GM23338 (cell line): ENCODE measurements around the gene FHIP1B. TPM values are rescaled to one million over a fixed set of nuclear protein-coding genes. Genes with fewer than 3 reads are reported as not detected.

Source experiments
- ATAC-seq: fragments of 200-7000 bp; cut with Tn5 transposase; 3 replicates; pipeline ENCODE4 v1.9.1; 2020
- DNase-seq: peaks from one replicate; pipeline ENCODE4 v3.0.0-alpha.2; 2015; ENCODE audit warnings: low spot score
- H2AFZ ChIP-seq: fragments of 200-600 bp; sonication (generic); 2 replicates; pipeline ENCODE4 v1.8.0; 2016; ENCODE audit warnings: antibody characterized with exemption, mild to moderate bottlenecking, moderate library complexity
- H3F3A ChIP-seq: fragments of 200-600 bp; sonication (generic); replicated peaks from 2 replicates; pipeline ENCODE4 v1.8.0; 2017; ENCODE audit warnings: antibody characterized with exemption, mixed run types, low read depth
- H3K27ac ChIP-seq: fragments of 200-600 bp; sonication (generic); 2 replicates; pipeline ENCODE4 v1.6.1; 2016; ENCODE audit warnings: low read depth
- H3K27me3 ChIP-seq: fragments of 200-600 bp; sonication (generic); 2 replicates; pipeline ENCODE4 v1.8.0; 2016; ENCODE audit warnings: mild to moderate bottlenecking, mixed run types, moderate library complexity; ENCODE audit not compliant: insufficient read depth
- H3K36me3 ChIP-seq: fragments of 200-600 bp; sonication (generic); 2 replicates; pipeline ENCODE4 v1.8.0; 2016; ENCODE audit warnings: mild to moderate bottlenecking; ENCODE audit not compliant: insufficient read depth
- H3K4me1 ChIP-seq: fragments of 200-600 bp; sonication (generic); 2 replicates; pipeline ENCODE4 v1.8.0; 2016; ENCODE audit warnings: mild to moderate bottlenecking, moderate library complexity; ENCODE audit not compliant: insufficient read depth
- H3K4me2 ChIP-seq: fragments of 200-600 bp; sonication (generic); 2 replicates; pipeline ENCODE4 v1.7.1; 2017; ENCODE audit warnings: mixed run types
- H3K4me3 ChIP-seq: fragments of 200-600 bp; sonication (generic); 2 replicates; pipeline ENCODE4 v1.6.1; 2016; ENCODE audit warnings: mixed run types
- H3K79me2 ChIP-seq: fragments of 200-600 bp; sonication (generic); replicated peaks from 2 replicates; pipeline ENCODE4 v1.8.0; 2017; ENCODE audit warnings: mild to moderate bottlenecking; ENCODE audit not compliant: insufficient read depth
- H3K9me2 ChIP-seq: fragments of 200-600 bp; sonication (generic); 2 replicates; pipeline ENCODE4 v1.8.0; 2017; ENCODE audit not compliant: insufficient read depth
- H4K20me1 ChIP-seq: fragments of 200-600 bp; sonication (generic); replicated peaks from 2 replicates; pipeline ENCODE4 v1.8.0; 2017; ENCODE audit warnings: mild to moderate bottlenecking; ENCODE audit not compliant: insufficient read depth
- H3K27ac Mint-ChIP-seq: 2 replicates; pipeline ENCODE4 v1.8.0; 2020; ENCODE audit warnings: inconsistent platforms, mild to moderate bottlenecking, moderate library complexity, mixed read lengths
- H3K27me3 Mint-ChIP-seq: 3 replicates; pipeline ENCODE4 v1.8.0; 2022; ENCODE audit warnings: low read depth, mild to moderate bottlenecking, moderate library complexity, mixed read lengths, inconsistent platforms; ENCODE audit not compliant: insufficient read depth, poor library complexity
- H3K36me3 Mint-ChIP-seq: 3 replicates; pipeline ENCODE4 v1.8.0; 2021; ENCODE audit warnings: low read depth, mild to moderate bottlenecking, inconsistent platforms, moderate library complexity, mixed read lengths
- H3K4me1 Mint-ChIP-seq: 3 replicates; pipeline ENCODE4 v1.8.0; 2020; ENCODE audit warnings: mild to moderate bottlenecking, inconsistent platforms, mixed read lengths
- H3K4me3 Mint-ChIP-seq: 3 replicates; pipeline ENCODE4 v1.8.0; 2021; ENCODE audit warnings: moderate library complexity, mild to moderate bottlenecking, inconsistent platforms, mixed read lengths
- H3K9me3 Mint-ChIP-seq: 3 replicates; pipeline ENCODE4 v1.8.0; 2020; ENCODE audit warnings: moderate library complexity, mild to moderate bottlenecking, inconsistent platforms, mixed read lengths
- JUNB ChIP-seq: IDR thresholded peaks from one replicate; pipeline ENCODE4 v1.6.1; 2016; ENCODE audit warnings: antibody characterized with exemption; ENCODE audit not compliant: unreplicated experiment
- STAT1 ChIP-seq: IDR thresholded peaks from one replicate; pipeline ENCODE4 v1.6.1; 2016; ENCODE audit warnings: antibody characterized with exemption; ENCODE audit not compliant: unreplicated experiment
- polyA plus RNA-seq: library from polyadenylated mRNA; unstranded; fragments of >200 nt; fragmentation: Nextera tagmentation; extraction: Ambion mirVana; gene quantifications from 2 replicates; pipeline ENCODE4 v1.2.1, GENCODE V29; 2016
- total RNA-seq: library from RNA; depleted of rRNA; stranded (reverse); fragments of >200 nt; shearing (Covaris generic); gene quantifications from 2 replicates; pipeline ENCODE4 v1.2.3, GENCODE V29; 2014
- TF ChIP-seq, protein P1 (sequence below), 2 experiments: fragments of 200-600 bp in 1 of 2; sonication (generic) in 1 of 2; conservative IDR thresholded peaks; 2 replicates each; pipeline versions ENCODE4 v1.5.1 to v1.6.1; 2016 to 2017; ENCODE audit warnings: antibody characterized with exemption in 2 of 2, low read depth in 2 of 2, mild to moderate bottlenecking in 2 of 2, moderate library complexity in 1 of 2
- TF ChIP-seq, protein P2 (sequence below): IDR thresholded peaks from one replicate; pipeline ENCODE4 v1.6.1; 2018; ENCODE audit warnings: antibody characterized with exemption; ENCODE audit not compliant: unreplicated experiment

The FHIP1B gene
- total and polyA plus RNA-seq, 2 experiments from 2014 or later = 10.3 to 34.5 TPM

DNA sequence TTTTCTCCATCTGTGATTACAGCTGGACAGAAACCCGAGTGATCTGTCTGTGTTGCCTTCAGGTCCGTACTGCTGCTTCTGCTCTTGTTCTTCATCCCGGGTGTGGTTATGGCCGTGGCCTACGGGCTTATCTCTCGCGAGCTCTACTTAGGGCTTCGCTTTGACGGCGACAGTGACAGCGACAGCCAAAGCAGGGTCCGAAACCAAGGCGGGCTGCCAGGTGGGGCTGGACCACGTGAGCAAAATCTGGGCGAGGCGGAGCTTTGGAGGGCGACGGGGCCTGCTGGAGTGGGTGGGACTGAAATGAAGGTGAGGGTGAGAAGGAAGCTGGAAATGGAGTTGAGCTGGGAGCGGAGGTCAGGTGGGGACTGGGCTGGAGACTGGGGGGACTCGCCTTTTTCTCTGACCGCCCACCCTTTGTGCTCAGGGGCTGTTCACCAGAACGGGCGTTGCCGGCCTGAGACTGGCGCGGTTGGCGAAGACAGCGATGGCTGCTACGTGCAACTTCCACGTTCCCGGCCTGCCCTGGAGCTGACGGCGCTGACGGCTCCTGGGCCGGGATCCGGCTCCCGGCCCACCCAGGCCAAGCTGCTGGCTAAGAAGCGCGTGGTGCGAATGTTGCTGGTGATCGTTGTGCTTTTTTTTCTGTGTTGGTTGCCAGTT lies 36.3 kb upstream of the FHIP1B start (continued):
- TF ChIP-seq, protein P1, sequence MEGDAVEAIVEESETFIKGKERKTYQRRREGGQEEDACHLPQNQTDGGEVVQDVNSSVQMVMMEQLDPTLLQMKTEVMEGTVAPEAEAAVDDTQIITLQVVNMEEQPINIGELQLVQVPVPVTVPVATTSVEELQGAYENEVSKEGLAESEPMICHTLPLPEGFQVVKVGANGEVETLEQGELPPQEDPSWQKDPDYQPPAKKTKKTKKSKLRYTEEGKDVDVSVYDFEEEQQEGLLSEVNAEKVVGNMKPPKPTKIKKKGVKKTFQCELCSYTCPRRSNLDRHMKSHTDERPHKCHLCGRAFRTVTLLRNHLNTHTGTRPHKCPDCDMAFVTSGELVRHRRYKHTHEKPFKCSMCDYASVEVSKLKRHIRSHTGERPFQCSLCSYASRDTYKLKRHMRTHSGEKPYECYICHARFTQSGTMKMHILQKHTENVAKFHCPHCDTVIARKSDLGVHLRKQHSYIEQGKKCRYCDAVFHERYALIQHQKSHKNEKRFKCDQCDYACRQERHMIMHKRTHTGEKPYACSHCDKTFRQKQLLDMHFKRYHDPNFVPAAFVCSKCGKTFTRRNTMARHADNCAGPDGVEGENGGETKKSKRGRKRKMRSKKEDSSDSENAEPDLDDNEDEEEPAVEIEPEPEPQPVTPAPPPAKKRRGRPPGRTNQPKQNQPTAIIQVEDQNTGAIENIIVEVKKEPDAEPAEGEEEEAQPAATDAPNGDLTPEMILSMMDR (conservative IDR thresholded peaks at IDR 0.05; ENCODE audit: low read depth in 2 of 2) = no peak
- TF ChIP-seq JUNB (no peak), STAT1 (no peak)

- H3K27me3 ChIP-seq = 0 out of 2 replicates have a peak, but pooled peaks cover 14% of the 10 kb centered on the region
- no peaks in the 10 kb centered on the region for H3K4me1 ChIP-seq
- no peaks in the 10 kb centered on the region for H3F3A ChIP-seq
- no peaks in the 10 kb centered on the region for H3K36me3 Mint-ChIP-seq
- peaks cover 2% of the 10 kb centered on the region for H3K27me3 Mint-ChIP-seq
- H3K4me2 ChIP-seq = no peak overlapping the region
- TF ChIP-seq, protein P2, sequence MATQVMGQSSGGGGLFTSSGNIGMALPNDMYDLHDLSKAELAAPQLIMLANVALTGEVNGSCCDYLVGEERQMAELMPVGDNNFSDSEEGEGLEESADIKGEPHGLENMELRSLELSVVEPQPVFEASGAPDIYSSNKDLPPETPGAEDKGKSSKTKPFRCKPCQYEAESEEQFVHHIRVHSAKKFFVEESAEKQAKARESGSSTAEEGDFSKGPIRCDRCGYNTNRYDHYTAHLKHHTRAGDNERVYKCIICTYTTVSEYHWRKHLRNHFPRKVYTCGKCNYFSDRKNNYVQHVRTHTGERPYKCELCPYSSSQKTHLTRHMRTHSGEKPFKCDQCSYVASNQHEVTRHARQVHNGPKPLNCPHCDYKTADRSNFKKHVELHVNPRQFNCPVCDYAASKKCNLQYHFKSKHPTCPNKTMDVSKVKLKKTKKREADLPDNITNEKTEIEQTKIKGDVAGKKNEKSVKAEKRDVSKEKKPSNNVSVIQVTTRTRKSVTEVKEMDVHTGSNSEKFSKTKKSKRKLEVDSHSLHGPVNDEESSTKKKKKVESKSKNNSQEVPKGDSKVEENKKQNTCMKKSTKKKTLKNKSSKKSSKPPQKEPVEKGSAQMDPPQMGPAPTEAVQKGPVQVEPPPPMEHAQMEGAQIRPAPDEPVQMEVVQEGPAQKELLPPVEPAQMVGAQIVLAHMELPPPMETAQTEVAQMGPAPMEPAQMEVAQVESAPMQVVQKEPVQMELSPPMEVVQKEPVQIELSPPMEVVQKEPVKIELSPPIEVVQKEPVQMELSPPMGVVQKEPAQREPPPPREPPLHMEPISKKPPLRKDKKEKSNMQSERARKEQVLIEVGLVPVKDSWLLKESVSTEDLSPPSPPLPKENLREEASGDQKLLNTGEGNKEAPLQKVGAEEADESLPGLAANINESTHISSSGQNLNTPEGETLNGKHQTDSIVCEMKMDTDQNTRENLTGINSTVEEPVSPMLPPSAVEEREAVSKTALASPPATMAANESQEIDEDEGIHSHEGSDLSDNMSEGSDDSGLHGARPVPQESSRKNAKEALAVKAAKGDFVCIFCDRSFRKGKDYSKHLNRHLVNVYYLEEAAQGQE = no peak
- no peak for TF ChIP-seq STAT1
- TF ChIP-seq, protein P1 (conservative IDR thresholded peaks at IDR 0.05; ENCODE audit: low read depth in 2 of 2) = peak; percentile 57 to 87
- H3K4me1 Mint-ChIP-seq = no peaks in the 10 kb centered on the region; the same call in 2 of the 3 replicates
- no peaks in the 10 kb centered on the region for H3K36me3 ChIP-seq
- no peaks in the 10 kb centered on the region for H3K9me2 ChIP-seq
- no peak overlapping the region for H3K4me3 Mint-ChIP-seq
- no peaks in the 10 kb centered on the region for H3K79me2 ChIP-seq
- H3K27ac ChIP-seq = no peak overlapping the region
- H3K27ac Mint-ChIP-seq = no peak overlapping the region
- ATAC-seq = peak; percentile 72
- no peak overlapping the region for H3K4me3 ChIP-seq
- no peaks in the 10 kb centered on the region for H3K9me3 Mint-ChIP-seq
- no peaks in the 10 kb centered on the region for H4K20me1 ChIP-seq
- DNase-seq = peak; percentile 58
- no peak overlapping the region for H2AFZ ChIP-seq
Measured at GRCh38 chr11:6269994-6270393, 35.6 kb upstream of the FHIP1B start.
